Measurements from ENCODE around the gene ERICH2.

DNA sequence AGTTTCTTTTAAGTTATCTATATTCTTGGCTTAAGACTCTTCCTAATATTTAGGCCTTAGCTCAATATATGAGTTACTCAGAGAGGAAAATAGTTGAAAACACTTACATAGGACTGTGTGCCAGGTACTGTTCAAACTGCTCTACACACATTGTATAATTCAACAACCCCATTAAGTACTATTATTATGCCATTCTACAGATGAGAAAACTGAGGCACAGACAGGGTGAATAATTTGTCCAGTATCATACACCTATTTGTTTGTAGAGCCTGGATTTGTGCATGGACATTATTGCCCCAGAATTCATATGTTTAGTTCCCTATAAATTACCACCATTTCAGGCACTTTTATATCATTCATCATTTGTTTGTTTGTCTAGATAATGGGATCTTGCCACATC, 28.8 kb downstream of the ERICH2 start:
- TF ChIP-seq, protein P1, sequence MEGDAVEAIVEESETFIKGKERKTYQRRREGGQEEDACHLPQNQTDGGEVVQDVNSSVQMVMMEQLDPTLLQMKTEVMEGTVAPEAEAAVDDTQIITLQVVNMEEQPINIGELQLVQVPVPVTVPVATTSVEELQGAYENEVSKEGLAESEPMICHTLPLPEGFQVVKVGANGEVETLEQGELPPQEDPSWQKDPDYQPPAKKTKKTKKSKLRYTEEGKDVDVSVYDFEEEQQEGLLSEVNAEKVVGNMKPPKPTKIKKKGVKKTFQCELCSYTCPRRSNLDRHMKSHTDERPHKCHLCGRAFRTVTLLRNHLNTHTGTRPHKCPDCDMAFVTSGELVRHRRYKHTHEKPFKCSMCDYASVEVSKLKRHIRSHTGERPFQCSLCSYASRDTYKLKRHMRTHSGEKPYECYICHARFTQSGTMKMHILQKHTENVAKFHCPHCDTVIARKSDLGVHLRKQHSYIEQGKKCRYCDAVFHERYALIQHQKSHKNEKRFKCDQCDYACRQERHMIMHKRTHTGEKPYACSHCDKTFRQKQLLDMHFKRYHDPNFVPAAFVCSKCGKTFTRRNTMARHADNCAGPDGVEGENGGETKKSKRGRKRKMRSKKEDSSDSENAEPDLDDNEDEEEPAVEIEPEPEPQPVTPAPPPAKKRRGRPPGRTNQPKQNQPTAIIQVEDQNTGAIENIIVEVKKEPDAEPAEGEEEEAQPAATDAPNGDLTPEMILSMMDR (IDR thresholded peaks at IDR 0.05; ENCODE audit: low read depth, low read length, poor library complexity, severe bottlenecking): no peak
- TF ChIP-seq EZH2phosphoT487 (IDR thresholded peaks at IDR 0.05; ENCODE audit: borderline replicate concordance, low read length): no peak
